NCI-H2029 (cell line): ENCODE results near the gene ARPC5.
"Not testable (repeated sequence)": the region's sequence is repeated elsewhere in the genome, so short reads cannot be mapped to it uniquely, and the experiment has no call there.

Experiments used
- DNase-seq: peaks from one replicate; lab custom pipeline; 2025; lab: John Stamatoyannopoulos, UW

ARPC5 gene

DNA sequence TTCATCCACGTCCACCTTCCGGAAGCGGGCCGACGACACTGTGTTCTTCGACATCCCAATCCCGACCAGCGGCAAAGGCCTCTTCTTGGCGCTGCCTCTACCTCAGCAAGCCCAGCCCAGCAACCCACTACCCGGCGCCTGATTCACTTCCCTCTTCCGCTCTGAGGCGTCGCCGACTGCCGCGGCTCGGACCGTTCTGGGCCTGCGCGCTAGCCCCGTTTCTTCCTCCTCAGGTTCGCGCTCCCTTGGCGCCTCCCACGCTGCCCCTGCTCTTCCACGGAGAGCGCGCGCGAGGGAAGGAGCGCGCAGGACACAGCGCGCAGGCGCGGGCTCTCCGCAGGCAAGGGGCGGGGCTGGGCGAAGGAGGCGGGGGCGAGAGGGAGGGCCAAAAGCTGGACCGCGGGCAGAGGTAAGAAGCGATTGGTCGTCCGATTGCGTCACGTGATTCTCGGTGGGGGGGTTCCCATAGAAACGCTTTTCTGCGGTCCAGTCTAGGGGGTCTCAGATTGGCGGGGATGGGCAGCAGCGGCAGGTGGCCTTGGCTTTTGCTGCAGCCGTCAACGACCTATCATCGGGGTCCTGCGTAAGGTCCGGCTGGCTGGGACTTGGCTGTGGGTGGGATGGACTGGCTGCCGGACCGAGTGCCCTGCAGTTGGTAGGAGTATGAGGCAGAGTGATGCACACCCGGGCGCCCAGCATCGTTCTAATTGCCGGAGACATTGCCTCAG lies at the start of gene ARPC5:
Gene ARPC5 (minus strand): TSS at position 178 of the 728 bp plus-strand sequence. CDS start 124 bp downstream, at position 54.
- DNase-seq: peak; percentile 89

- DNase-seq: peak; percentile 40
These were observed 49.6 kb upstream of the ARPC5 start for GRCh38 chr1:183685112-183685713.

GRCh38 chr1:183679363-183679762 lies 43.8 kb upstream of the ARPC5 start:
- DNase-seq: not testable (repeated sequence)

GRCh38 chr1:183678819-183679218 lies 43.2 kb upstream of the ARPC5 start:
- DNase-seq: no peak

DNA sequence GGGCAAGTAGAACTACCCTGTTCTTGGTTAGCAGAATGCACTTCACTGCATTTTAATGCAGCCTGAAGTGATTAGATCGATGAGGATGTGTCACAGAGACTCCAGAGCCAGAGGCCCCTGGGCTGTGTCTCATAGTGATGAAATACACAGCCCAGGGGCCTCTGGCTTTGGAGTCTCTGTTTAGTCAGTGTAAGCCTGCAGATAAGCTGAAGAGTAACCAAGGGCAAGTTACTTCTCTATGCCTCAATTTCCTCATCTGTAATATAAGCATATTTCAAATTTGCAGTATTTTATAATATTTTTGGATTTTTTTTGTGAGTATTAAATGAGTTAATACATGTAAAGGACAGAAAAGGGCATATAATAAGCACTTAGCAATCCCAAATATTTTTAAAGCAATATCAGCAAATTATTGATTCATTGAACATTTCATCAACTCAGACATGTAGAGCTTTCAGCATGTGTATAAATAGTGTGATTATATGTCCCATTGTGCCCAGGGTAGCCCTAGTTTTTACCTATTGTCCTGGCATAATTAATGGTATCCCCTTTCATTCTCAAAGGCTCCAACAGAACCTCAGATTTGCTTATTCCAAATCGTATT lies 41.1 kb upstream of the ARPC5 start:
- no peak for DNase-seq

DNA sequence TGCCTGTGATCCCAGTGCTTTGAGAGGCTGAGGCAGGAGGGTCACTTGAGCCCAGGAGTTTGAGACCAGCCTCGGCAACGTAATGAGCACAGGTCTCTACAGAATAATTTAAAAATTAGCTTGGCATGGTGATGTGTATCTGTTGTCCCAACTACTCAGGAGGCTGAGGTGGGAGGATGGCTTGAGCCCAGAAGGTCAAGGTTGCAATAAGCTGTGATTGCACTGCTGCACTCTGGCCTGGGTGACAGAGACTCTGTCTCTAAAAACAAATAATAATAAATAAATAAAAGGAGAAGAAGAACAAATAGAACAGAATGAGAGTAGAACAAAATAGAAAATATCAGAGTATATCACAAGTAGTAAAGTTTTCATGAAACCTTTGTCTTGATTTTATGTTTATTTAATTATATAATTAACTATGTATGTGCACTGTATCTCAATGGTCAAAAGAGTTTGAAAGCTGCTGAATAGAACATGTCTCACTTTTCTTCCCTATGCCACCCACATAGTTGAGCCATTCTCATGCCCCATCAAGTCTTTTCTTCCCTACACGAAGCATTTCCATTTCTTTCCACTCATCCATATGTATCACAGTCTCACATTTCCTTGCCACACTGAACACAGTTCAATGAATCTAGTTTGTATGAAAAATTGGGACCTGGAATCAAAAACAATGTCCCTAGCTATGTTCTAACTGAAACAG lies 40.5 kb upstream of the ARPC5 start:
- DNase-seq: no peak

DNA sequence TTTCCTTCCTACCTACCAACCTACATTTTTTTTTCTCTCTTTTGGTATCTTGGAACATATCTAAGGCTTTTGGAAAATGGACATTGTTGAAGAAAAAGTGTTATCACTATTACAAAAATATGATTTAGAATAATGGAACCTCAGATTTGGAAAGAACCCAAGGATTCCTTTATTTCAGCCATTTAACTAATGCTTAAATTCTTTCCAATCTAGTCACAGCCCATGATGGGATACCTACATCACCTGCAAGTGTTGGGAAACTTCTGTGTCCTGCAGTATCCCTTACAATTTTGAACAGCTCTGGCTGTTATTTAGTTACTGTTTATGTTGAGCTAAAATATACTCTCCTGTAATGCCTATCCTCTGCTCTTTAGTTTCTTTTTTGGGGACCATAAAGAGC lies 39.8 kb upstream of the ARPC5 start:
- DNase-seq: no peak

GRCh38 chr1:183674886-183675285 lies 39.3 kb upstream of the ARPC5 start:
- no peak for DNase-seq

GRCh38 chr1:183674339-183674738 lies 38.8 kb upstream of the ARPC5 start:
- DNase-seq: no peak

DNA sequence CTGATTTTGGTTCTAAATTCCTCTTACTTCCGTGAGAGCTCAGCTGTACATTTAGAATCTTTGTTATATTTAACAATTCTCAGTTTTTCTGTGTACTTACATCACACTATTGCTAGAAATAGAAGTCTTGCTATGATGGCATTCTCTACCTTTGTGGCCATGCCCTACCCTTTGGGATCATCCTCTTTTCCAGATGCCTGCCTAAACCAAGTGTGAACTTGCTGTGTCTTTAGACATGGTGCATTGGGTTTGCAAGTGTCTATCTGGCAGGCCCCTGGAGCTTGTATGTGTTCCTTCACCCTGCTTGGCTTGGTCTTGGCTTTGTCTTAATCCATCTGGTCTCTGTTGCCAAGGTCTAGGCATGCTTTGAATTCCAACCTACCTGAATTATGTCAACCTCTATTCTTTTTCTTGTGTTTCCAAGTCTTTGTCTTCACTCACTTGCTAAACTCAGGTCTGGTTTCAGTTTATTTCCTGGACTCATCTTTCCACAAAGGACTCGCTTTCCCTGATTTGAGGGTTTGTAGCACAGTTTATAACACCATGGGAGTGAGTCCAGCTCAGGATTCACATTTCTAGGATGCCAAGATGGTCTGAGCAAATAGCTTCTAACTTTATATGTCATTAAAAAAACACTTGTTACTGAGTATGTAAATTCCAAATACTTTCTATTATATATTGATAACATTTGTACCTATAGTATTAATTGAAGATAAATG lies 38.2 kb upstream of the ARPC5 start:
- no peak for DNase-seq

DNA sequence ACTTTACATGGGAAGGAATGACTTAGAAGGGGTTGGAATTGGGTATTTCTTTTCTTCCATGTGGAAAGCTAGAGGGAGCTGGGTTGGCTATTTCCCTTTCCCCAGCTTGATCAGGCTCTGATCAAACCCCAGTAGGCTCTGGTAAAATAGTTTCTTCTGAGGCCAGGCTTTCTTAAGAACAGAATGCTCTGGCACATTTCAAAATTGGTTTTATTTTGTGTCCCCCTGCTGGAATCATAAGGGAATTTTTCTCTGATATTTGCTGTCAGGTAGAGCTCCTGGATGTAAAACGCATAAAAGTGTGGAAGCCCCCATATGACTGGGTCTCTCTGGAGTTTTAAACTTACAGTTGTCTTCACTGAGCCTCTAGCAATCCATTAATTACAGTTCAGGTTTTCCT lies 34.6 kb upstream of the ARPC5 start:
- DNase-seq: no peak

GRCh38 chr1:183656355-183656754 lies 20.8 kb upstream of the ARPC5 start:
- no peak for DNase-seq

DNA sequence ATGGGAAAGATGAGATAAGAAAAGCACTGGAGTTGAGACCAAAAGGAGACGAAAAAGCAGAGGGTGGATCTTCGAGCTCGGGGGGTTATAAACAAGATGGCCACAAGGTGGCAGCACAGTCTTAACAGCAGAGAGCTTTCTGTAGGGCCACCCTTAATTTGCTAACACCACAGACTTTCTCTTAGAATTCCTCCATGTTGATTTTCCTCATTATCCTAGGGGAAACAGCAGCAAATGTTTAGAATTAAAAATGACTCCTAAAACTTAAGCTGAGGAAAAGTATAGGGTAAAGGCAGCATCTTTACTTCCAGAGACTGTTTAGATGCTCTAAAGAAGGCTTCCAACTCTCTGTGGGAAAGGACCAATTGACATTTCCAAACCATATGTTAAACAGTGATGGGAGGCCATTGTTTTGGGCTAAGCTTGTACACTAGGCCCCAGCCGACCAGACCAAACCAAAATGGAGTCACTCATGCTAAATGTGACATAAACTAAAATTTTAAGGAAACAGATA lies 20.0 kb upstream of the ARPC5 start:
- peak; percentile 55 for DNase-seq

- DNase-seq: no peak
These were observed 19.1 kb upstream of the ARPC5 start for GRCh38 chr1:183654706-183655105.

GRCh38 chr1:183653876-183654451 lies 18.4 kb upstream of the ARPC5 start:
- DNase-seq: no peak

DNA sequence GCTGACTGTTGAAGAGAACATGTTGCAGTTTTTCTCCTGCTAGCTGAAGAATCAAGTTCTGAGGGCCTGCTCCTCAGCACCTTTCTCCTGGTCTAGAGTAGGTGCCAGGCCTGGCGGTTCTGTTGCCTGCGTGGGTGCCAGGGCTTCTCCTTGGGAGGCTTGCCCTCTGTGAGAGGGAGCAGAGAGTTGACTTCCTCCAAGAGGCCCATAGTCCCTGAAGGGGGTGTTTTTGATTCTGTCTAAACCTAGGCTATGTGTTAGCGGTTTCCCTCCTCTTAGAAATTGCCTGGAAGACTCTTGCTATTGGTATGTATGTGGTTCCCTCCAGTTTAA lies 17.8 kb upstream of the ARPC5 start:
- no peak for DNase-seq

GRCh38 chr1:183652547-183653461 lies 17.2 kb upstream of the ARPC5 start, which contains the start of gene APOBEC4:
Gene APOBEC4, minus strand, starts transcription at chr1:183653316. Its CDS starts 4,535 bp downstream, at chr1:183648781.
- peak; percentile 10 for DNase-seq

- no peak for DNase-seq
These were observed 16.5 kb upstream of the ARPC5 start for GRCh38 chr1:183652107-183652506.

DNA sequence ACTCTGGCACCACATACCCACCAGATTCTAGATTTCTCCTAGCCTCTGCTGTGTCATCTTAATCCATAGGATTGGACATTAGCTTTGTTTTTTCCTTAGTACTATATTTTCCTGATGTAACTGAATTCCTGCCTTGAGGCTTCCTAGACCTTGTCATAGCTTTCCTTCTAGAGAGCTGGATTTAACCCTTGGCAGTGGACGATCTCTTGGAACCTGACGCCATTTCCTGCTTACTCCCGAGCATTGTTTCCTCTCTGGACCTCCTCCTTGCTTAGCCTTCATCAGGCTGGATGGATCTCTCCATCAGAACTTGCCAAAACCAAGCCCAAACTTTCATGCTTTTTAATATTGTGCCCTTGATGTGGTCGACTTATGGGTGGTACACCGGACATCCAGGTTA lies 16.0 kb upstream of the ARPC5 start:
- DNase-seq: no peak

- DNase-seq: no peak
These were observed 12.5 kb upstream of the ARPC5 start for GRCh38 chr1:183648042-183648441.
